DOHH2 (cell line): ENCODE measurements around the gene ARHGAP8.

ENCODE experiments used
- H3F3A ChIP-seq: fragments of 200-600 bp; sonication (generic), shearing (Covaris generic); 2 replicates; pipeline ENCODE4 v1.6.0; 2016; ENCODE audit warnings: antibody characterized with exemption, mild to moderate bottlenecking; ENCODE audit not compliant: control insufficient read depth, insufficient read depth
- H3K27ac ChIP-seq: fragments of 200-600 bp; sonication (generic); 2 replicates; pipeline ENCODE4 v1.5.1; 2014; ENCODE audit warnings: low read depth, mild to moderate bottlenecking, low read length, moderate library complexity
- H3K27me3 ChIP-seq: fragments of 200-600 bp; sonication (generic); 2 replicates; pipeline ENCODE4 v1.6.1; 2014; ENCODE audit warnings: mild to moderate bottlenecking, low read length, mixed read lengths; ENCODE audit not compliant: control insufficient read depth
- H3K36me3 ChIP-seq: fragments of 200-600 bp; sonication (generic); 2 replicates; pipeline ENCODE4 v1.6.1; 2014; ENCODE audit warnings: mild to moderate bottlenecking, low read length, moderate library complexity, mixed read lengths; ENCODE audit not compliant: control insufficient read depth
- H3K4me1 ChIP-seq: fragments of 200-600 bp; sonication (generic); 2 replicates; pipeline ENCODE4 v1.6.1; 2014; ENCODE audit warnings: mild to moderate bottlenecking, low read length, mixed read lengths; ENCODE audit not compliant: control insufficient read depth
- H3K4me2 ChIP-seq: fragments of 200-600 bp; sonication (generic); 2 replicates; pipeline ENCODE4 v1.6.0; 2014; ENCODE audit warnings: mild to moderate bottlenecking, low read length, moderate library complexity
- H3K4me3 ChIP-seq: fragments of 200-600 bp; sonication (generic); 2 replicates; pipeline ENCODE4 v1.5.1; 2014; ENCODE audit warnings: mild to moderate bottlenecking, low read length, mixed read lengths
- H3K79me2 ChIP-seq: fragments of 200-600 bp; sonication (generic); 2 replicates; pipeline ENCODE4 v1.6.1; 2014; ENCODE audit warnings: mild to moderate bottlenecking, low read length, mixed read lengths; ENCODE audit not compliant: control insufficient read depth
- H3K9me2 ChIP-seq: fragments of 200-600 bp; sonication (generic); replicated peaks from 2 replicates; pipeline ENCODE4 v1.6.1; 2014; ENCODE audit warnings: mild to moderate bottlenecking, low read length, mixed read lengths; ENCODE audit not compliant: control insufficient read depth
- H3K9me3 ChIP-seq: fragments of 200-600 bp; sonication (generic); 2 replicates; pipeline ENCODE4 v1.6.1; 2014; ENCODE audit warnings: antibody characterized with exemption, low read length, mixed read lengths; ENCODE audit not compliant: control insufficient read depth, insufficient read depth
- H4K20me1 ChIP-seq: fragments of 200-600 bp; sonication (generic); 2 replicates; pipeline ENCODE4 v1.6.0; 2014; ENCODE audit warnings: low read depth, mild to moderate bottlenecking, antibody characterized with exemption, low read length, moderate library complexity; ENCODE audit not compliant: control insufficient read depth, insufficient read depth
- EZH2phosphoT487 ChIP-seq: fragments of 200-600 bp; sonication (generic); IDR thresholded peaks from 2 replicates; pipeline ENCODE4 v1.6.1; 2017; ENCODE audit warnings: borderline replicate concordance, mild to moderate bottlenecking, antibody characterized with exemption, low read length, moderate library complexity, mixed read lengths
- TF ChIP-seq, protein P1 (sequence below): fragments of 200-600 bp; sonication (generic); IDR thresholded peaks from one replicate; pipeline ENCODE4 v1.5.1; 2014; ENCODE audit warnings: antibody characterized with exemption, mild to moderate bottlenecking, low read depth, low read length; ENCODE audit not compliant: poor library complexity, severe bottlenecking

The ARHGAP8 gene

DNA sequence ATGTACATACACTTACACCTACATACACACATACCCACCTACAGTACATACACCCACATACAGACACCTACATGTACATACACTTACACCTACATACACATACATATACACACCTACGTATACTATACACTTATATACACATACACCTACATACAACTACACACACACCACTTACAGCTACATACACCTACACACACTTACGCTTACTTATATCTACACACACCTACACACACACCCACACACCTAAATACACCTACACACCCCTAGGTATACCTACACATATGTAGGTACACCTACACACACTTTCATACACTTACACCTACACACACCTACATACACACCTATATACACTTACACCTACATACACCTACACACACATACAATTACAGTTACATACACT is 61.0 kb downstream of the ARHGAP8 start:
- no peak overlapping the region for H3K27ac ChIP-seq
- no peaks in the 10 kb centered on the region for H3K36me3 ChIP-seq
- no peak overlapping the region for H3K4me3 ChIP-seq
- H3F3A ChIP-seq: no peaks in the 10 kb centered on the region
- H4K20me1 ChIP-seq: no peaks in the 10 kb centered on the region
- TF ChIP-seq EZH2phosphoT487: no peak
- TF ChIP-seq, protein P1, sequence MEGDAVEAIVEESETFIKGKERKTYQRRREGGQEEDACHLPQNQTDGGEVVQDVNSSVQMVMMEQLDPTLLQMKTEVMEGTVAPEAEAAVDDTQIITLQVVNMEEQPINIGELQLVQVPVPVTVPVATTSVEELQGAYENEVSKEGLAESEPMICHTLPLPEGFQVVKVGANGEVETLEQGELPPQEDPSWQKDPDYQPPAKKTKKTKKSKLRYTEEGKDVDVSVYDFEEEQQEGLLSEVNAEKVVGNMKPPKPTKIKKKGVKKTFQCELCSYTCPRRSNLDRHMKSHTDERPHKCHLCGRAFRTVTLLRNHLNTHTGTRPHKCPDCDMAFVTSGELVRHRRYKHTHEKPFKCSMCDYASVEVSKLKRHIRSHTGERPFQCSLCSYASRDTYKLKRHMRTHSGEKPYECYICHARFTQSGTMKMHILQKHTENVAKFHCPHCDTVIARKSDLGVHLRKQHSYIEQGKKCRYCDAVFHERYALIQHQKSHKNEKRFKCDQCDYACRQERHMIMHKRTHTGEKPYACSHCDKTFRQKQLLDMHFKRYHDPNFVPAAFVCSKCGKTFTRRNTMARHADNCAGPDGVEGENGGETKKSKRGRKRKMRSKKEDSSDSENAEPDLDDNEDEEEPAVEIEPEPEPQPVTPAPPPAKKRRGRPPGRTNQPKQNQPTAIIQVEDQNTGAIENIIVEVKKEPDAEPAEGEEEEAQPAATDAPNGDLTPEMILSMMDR: no peak
- no peak overlapping the region for H3K4me2 ChIP-seq
- no peaks in the 10 kb centered on the region for H3K79me2 ChIP-seq
- no peaks in the 10 kb centered on the region for H3K27me3 ChIP-seq
- H3K4me1 ChIP-seq: no peaks in the 10 kb centered on the region
- H3K9me2 ChIP-seq: no peaks in the 10 kb centered on the region
- no peaks in the 10 kb centered on the region for H3K9me3 ChIP-seq

DNA sequence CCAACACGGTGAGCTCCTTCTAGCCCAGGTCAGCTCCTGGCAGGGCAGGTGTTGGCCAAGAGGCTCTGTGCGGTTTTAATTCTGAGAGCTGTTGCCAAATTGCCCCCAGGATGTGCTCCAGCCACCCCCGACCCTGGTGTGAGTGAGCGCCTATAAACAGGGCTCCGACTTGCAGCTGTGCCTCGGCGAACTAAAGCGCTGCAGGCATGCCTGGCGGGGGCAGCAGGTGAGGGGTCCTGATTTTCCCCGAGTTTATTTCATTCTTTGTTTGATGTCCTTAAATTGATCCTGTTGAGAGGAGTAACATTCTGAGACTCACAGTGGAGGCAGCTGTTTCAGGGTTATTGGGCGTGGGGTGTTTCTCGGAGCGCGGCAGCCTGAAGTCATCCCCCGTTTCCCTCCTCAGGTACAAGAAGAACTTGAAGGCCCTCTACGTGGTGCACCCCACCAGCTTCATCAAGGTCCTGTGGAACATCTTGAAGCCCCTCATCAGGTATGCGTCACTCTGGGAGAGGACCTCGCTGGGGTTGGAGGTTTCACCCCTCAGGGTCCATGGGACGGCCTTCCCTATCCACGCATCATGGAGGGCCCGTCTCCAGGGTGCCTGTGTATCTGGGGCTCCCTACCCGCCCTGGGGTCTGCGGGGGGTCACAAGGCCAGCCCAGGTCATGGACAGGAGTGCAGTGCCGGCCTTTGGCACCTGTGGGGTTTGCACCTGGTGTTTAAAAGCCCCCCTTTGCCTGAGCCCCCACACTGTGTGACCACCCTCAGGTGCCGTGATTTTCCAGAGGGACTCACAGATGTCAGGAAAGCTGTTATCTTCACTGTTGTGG is 62.1 kb downstream of the ARHGAP8 start:
- H3K36me3 ChIP-seq: no peaks in the 10 kb centered on the region
- H3F3A ChIP-seq: no peaks in the 10 kb centered on the region
- H3K4me2 ChIP-seq: no peak overlapping the region
- no peaks in the 10 kb centered on the region for H4K20me1 ChIP-seq
- no peaks in the 10 kb centered on the region for H3K4me1 ChIP-seq
- H3K9me2 ChIP-seq: no peaks in the 10 kb centered on the region
- no peaks in the 10 kb centered on the region for H3K27me3 ChIP-seq
- no peaks in the 10 kb centered on the region for H3K9me3 ChIP-seq
- no peaks in the 10 kb centered on the region for H3K79me2 ChIP-seq
- H3K4me3 ChIP-seq: no peak overlapping the region
- TF ChIP-seq, protein P1: no peak
- TF ChIP-seq EZH2phosphoT487: no peak
- H3K27ac ChIP-seq: no peak overlapping the region

DNA sequence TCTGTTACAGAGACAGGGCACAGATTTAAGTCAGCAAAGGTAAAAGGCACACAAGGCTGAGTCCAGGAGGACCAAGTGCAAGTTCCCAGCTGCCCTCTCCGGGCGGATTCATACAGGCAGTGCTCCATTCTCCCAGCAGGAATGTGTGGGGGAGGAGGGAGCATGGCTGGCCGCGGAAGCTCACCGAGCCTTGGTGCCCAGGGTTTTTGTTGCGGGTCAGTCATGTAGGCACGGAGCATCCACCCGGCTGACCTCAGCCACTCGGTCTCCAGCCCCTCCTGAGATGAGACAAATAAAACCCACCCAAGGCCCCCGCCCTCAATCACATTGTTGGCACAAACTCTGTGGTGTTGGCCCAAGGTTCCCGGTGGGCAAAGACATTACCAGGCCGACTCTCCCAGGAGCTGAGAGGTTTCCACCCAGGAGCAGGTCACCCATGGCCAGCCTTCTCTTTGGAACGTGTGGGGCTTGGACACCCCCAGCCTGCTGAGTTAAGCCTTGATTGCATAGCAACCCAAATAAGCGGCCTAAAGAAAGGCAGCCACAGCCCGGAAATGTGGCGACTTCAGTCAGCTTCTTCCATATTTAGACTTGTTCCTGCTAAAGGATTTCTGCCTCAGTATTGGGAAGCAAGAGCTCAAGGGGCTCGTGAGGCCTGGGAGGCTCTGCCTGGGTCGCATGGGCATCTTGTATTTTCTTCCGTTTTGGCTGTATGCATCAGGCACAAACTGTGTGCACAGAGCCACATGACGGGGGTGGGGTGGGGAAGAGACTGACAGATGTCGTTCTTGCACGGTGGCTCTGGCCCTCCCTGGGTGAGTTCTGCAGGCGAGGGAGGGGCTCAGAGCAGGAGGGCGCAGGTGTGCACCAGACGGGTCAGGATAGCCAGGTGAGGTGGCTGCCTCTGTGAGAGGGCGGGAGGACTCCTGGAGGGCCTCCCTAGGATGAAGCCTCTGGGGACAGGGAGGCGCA is 63.0 kb downstream of the ARHGAP8 start:
- Histone ChIP-seq H3K9me2 (no peaks in the 10 kb centered on the region), H3K27ac (no peak overlapping the region), H3K9me3 (no peaks in the 10 kb centered on the region), H3K4me2 (no peak overlapping the region), H3K79me2 (no peaks in the 10 kb centered on the region), H3K36me3 (no peaks in the 10 kb centered on the region), H3K4me1 (no peaks in the 10 kb centered on the region), H3K27me3 (no peaks in the 10 kb centered on the region), H3F3A (no peaks in the 10 kb centered on the region), H3K4me3 (no peak overlapping the region), H4K20me1 (no peaks in the 10 kb centered on the region)
- no peak for TF ChIP-seq EZH2phosphoT487
- TF ChIP-seq, protein P1: no peak
